Measurements from ENCODE around the gene MCOLN3.

The MCOLN3 gene, protein sequence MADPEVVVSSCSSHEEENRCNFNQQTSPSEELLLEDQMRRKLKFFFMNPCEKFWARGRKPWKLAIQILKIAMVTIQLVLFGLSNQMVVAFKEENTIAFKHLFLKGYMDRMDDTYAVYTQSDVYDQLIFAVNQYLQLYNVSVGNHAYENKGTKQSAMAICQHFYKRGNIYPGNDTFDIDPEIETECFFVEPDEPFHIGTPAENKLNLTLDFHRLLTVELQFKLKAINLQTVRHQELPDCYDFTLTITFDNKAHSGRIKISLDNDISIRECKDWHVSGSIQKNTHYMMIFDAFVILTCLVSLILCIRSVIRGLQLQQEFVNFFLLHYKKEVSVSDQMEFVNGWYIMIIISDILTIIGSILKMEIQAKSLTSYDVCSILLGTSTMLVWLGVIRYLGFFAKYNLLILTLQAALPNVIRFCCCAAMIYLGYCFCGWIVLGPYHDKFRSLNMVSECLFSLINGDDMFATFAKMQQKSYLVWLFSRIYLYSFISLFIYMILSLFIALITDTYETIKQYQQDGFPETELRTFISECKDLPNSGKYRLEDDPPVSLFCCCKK

DNA sequence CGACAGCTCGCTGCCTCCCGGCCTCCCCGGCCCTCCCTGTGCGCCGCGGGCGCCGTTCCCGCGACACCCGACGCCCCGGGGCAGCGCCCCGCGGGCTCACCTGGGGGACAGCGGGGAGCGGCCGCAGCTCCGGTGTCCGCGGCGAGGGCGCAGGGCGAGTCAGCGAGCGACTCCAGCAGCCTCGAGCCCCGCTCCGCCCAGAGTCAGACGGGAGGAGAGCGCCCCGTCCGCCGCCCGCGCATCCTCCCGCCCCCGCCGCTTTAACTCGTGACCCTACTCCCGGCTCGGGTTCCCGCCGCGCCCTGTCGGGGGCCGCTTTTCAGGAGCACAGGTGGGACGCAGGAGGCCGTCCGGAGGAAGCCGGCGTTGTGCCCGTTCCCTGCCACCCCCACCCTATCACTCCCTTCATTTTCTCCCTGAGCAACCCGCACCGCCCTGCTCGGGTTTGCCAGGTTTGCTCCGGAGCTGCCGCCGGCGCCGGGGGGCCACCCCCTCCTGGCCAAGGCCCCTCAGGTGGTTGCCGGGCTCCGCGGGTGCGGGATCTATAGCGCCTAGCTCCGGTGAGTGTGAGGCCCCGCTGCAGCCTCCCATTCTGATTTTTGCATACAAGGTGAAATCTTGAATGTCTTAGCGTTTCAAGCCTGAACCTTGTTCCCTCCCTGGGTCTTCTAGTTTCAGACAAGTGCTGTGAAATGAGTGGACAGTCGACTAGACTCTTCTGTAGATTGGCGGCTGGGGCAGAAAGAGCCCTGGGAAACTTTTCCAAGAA, at the start of gene MCOLN3:
Gene MCOLN3, minus strand, starts transcription at position 205 of the 769 bp plus-strand sequence. CDS start 3,140 bp downstream, outside the sequence.
- peak; percentile 41 to 82 for DNase-seq

DNA sequence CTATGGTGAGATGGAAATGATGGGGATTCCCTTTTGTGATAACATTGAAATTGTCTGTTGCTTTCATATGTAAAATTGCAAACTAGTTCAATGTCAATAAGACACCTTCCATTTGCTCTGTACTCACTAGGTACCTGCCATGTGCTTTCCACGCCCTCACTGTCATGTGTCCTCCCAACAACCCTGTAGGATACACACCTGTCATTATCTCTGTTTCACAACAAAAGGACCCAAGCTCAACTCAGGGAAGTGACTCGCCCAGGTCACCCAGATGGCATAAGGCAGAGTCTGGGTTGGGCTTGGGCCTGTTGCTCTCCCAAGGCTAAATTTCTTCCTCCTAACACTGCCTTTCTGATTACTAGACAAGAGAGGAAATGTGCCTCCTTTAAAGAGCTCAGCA, 45.3 kb upstream of the MCOLN3 start:
- DNase-seq = no peak

DNA sequence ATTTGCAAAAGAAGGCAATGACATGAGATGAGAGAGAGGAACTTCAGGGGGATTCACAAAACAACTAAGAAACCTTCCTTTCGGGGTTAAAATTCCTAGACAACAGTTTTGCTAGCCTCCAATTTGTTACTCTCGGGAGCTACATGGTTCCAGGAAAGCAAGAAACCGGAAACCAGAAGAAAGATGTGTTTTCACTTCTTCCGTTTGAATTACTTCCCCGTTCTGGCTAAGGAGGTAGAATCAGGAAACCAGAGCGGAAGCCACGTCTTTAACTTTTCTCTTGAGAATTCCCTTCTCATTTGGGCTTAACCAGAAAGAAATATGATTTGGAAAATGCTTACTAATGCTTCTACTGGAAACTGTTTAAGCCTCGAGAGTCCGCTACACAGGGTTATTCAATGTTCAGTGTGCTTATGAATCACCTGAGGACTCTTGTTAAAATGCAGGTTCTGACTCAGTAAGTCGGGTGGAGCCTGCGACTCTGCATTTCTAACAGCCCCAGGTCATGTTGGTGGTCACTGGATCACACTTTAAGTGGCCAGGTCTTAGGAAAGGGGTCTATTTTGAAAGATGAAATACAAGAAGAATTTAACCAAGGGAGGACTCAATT, 43.5 kb upstream of the MCOLN3 start:
- no peak for DNase-seq

DNA sequence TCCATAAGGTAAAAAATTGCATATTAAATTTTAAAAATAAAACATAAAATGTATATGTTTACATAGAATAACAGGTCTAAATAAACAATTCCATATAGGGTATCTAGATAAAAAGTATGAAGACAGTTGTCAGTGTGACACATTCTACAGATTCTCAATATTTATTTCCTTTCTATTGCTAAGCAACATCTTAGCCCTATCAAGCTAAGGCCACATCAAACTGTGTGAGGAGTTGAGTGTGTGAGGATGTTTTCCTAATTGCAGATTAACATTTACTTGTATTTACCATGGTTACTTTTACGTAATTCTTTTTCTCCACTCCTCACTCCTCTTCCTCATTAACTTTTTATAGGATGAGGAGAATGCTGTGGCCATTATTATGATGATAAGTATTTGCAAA, 41.9 kb upstream of the MCOLN3 start:
- DNase-seq = no peak

DNA sequence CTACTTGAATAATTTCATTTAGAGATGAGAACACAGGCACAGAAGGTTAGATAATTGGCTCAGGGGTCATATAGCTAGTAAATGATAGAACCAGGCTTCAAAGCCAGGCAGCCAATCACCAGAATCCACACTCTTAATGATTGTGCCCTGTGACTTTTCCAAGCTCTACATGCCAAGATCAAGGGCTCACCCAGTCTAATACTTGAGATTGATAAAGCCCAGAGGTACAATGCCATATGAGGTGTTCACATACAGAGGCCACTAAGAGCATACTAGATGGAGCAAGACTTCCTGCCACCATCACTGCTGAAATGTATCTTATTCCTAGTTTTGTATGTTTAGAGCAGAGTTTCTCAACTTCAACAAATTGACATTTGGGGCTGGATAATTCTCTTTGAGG, 40.9 kb upstream of the MCOLN3 start:
- no peak for DNase-seq

DNA sequence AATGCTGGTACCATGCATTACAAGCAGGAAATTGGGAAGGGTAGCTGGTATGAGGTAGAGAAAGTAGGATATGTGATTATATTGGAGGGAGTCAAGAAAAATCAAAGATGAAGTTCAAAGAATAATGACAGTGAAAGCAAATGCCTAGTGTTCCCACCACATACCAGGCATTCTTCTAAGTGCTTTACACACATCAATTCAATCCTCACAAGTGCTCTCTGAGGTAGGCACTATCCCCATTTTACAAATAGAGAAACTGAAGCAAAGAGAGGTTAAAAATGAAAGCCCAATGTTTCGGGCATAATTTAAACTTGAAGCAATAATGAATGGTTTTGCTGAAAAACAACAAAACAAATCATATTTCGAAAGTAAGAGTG, 40.1 kb upstream of the MCOLN3 start:
- no peak for DNase-seq

DNA sequence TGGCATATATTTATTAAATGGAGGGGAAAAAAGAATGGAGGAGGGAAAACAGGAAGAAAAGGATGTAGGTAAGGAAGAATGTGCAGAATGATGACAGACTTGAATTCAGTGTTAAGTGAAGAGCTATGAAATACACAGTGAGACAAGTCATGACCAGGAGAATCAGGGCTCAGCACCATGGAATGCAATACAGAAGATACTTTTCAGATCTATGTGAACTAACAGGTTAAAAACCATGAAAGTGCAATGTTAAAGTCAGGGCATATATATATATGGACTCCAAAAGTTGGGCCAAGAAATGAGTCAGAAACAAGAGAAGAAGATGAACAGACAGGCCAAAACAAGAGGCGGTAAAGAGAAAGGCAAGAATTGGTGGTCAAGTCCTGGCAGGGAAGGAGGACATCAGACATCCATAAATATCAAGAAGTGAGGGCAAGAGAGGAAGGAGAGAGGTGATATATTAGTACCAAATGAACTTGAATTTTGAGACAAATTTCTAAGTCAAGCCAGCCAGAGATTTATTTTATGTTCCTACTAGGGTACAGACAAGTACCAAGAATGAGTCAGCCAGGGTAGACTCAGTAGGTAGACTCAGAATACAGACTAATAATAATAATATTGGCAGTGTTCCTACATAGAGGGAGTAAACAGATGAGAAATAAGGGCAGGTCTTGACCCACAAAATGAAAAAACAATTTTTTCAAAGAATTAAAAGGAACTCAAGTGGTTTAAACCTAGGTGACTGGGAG, 39.5 kb upstream of the MCOLN3 start:
- no peak for DNase-seq

DNA sequence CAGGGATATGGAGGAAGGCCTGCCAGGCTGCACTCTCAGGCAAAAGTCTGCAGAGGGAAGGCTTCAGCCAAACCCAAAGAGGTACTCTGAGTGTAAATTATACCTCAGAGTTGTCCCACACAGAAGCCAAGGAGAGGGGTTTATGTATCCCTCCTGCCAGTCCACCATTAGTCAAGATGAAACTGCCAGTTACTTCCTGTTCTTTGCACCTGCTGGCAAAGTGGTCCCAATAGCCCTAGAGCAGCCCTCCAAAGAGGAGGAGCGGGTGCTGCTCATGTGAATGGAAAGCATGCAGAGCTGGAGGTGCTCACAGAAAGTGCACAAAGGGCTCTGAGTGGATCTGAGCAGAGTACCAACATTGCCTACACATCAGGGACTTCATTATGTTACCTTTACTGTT, 37.1 kb upstream of the MCOLN3 start:
- DNase-seq = no peak

DNA sequence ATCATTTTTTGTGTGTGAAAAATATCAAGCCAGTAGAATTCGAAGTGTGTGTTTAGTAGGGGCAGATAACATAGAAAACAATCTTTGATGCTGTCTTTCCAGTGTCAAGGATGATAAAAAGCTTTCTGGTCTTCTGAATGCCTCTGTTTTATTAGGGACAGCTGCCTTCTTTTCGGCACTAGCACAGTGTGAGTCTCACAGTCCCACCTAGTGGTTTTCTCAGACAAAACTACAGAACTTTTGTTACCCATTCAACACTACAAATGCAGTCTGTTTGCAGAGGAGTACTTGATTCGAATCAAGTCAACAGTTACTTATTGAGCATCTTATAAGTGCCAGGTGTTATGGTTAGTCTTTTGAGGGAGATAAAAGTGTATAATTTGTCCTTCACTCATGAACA, 30.6 kb upstream of the MCOLN3 start:
- peak in 1 of 2 experiments; percentile 2 for DNase-seq

DNA sequence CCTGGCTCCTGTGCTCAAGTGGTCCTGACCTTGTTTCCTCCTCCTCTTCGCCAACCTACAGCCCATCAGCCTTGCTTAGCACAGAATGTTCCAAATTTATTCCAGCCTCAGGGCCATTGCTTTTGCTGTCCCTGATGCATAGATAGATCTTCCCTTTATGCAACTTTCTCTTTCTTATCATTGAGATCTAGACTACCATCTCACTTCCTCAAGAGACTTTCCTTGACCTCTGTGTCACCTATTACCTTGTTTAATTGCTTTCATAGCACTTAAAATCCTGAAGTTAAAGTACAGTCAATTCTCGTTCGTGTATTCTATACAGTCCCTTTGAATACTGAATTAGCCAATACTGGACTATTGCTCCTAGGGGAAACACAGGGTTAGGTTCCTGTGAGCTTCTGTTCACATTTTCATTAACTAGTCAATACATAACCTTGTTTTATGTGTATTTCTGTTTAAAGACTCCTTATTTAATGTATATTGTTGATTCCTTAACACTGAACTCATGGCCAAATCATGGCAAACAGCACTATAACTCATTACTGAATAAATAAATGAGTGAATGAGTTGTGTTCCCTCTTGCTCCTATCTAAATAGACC, 26.2 kb upstream of the MCOLN3 start:
- no peak for DNase-seq

DNA sequence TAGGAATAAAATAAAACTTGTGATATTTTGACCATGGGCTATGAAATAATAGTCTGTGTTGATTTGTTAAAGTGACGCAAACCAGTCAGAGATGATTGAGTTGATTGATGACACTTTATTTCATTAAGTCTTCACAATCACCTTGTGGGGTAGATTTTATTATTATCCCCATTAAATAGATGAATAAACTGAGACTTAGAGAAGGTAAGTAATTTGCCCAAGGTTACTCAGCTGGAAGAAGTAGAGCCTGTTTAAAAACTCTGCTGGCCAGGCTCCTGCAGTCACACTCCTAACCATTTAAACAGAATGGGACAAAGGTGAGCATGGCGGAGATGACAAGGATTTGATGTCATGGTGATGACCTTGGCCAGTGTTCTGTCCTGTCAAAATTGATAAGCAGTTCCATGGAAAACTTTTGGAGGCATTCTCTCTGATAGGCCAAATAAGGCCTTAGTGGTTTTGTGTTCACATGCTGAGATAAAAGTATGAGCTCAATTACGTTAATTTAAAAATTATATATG, 22.7 kb upstream of the MCOLN3 start:
- DNase-seq = no peak

DNA sequence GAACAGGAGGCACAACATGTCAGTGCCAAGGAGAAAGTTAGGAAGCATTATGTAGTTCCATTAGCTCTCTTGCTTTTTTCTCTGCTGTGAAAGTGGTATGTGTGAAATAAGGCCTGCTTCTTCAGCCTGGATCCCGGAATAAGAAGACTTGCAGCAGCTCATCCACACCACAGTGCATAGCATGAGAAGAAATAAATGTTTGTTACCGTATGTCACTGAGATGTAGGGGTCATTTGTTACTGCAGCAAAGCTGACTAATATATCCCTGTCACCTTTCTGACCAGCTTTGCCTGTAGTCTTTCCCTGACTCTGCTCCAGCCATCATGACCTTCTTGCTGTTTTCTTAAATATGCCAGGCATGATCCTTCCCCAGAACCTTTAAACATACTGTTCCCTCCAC, 20.5 kb upstream of the MCOLN3 start:
- no peak for DNase-seq

DNA sequence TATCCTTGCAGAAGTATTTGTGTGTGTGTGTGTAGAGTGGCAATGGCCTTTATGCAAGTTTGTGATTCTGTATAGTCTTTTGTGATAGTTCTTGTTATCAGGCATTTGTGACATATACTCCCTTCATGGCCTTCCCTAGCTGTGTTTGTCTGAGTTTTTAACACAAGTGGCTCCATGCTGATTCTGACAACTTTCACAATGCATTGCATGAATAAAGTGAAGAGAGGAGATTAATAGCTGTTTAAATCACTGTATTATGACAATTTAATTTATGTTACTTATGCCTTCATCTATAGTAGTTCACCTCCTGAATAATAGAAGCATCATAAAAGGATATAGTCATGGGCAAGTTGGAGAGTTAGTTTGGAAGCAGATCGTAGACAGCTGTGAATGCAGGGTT, 17.2 kb upstream of the MCOLN3 start:
- DNase-seq = no peak

DNA sequence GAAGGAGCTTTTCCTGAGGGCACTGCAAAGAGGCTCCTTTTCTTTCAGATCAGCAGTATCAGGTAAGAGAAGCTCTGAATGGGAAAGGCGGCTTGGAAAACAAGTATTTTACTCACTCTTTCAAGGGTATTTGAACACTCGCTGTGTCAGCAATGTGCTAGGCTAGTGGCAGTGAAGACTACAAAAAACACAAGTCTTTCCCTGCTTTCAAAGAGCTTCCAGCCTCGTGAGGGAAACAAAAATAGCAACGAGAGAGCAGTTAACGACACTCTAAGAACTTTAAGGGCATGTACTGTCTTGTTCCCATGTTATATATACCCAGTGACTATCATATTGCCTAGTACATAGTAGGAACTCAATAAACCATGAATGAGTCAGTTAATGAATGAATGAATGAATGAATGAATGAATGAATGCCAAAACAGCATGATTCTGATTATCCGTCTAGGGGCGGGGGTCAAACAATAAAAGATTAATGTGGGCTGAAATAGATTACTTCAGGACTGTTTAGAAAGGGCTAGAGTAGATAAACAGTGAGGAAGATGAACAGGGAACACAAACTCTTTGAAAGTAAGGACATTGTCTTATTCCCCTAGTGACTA, 14.2 kb upstream of the MCOLN3 start:
- DNase-seq = no peak

DNA sequence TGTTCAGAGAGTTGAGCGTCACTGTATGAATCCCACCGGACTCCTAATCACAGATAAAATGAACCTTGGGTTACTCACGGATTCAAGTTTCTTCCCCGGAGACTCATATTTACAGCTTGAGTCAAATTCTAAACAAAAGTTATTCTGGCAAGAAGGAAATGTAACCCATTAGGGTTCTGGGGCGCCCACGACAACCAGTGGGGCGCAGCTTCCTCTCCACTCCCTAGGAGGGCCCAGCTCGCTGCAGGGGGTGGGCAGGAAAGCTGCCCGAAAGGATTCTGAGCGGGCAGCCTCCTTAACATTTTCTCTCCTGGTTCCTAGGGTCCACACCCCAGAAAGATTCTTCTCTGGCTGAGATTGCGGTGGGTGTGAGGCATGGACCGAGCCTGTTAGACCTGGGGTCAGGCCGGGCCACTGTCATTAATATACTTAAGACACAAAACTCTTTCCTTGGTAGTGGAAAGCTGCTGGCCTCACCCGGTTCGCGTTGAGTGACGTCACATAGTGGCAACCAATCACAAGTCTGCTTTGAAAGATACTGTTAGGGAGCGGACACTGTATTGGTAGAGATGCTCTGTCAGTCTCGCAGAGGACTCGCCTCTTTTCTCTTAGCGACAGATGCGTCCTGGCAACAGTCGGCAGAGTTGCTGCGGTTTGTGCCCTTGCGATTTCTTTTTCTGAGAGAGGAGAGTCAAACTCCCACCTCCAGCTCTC, 13.6 kb upstream of the MCOLN3 start:
- DNase-seq = peak; percentile 90 to 94

DNA sequence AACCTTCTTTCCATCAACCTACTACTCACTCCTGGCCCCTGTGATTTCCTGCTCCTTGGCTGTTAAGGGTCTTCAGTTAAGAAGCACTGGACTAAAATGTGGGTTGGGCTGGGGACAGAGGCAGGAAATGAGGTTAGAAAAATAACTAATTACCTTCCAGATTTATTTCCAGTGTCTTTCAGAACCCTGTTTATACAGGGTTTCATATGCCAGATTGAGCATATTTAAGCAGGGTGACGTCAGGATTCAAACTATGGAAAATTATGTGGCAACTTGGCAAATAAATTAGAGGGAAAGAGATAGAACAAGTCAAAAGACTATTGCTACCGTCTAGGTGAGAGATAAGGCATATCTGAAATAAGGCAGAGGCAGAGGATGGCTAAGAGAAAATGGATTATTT, 11.7 kb upstream of the MCOLN3 start:
- no peak for DNase-seq

DNA sequence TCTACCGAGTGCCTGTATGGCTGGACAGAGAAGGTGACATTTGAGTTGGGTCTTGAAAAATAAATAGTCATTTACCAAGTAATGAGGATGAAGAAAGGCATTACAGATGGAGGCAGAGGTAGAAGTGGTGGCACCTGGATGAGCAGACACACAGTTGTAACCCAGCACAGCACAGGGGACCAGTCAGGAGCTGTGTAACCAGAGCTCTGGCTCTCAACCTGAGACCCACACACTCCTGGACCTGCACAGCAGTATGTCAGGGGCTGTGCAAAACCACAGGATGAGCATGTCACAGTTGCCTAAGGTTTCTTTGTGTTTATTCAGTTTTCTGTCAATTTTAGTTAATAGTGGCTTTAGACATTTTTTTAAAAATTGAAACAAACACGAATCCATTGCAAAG, 11.3 kb upstream of the MCOLN3 start:
- no peak for DNase-seq

DNA sequence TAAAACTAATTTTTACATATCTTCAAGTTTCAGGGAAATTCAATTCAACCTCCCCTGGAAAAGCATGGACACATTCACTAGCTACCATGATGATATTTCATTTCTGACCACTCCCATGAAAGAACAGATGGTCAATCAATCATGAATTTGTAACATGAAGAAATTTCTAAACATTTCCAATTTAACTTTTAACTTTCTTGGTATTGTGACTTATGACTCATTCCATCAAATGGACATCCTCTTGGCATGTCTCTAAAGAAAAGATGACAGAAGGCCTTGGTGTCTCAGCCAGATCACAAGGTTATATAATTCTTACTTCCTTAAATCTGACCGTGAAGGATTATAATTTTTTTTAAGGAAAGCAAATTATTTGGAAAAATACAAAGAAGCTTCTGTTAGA, 10.5 kb upstream of the MCOLN3 start:
- DNase-seq = no peak

DNA sequence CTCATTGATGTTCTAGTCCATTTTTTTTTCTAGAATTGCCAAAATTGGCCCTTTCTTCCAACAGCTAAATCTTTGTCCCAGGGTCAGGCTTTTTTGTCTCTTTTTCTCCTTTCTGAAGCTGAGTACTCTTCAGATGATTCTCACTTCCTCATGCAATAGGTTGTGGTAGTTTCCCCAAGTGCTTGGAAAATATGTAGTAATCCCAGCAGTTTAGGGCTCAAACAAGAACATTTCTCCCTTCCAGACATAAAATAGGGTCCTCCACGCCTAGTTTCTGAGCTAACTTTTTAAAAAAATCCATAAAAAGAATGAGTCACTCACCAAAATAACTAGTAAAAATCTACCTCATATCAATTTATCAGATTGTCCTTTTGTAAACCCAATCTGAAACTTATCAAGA, 10.0 kb upstream of the MCOLN3 start:
- DNase-seq = no peak

DNA sequence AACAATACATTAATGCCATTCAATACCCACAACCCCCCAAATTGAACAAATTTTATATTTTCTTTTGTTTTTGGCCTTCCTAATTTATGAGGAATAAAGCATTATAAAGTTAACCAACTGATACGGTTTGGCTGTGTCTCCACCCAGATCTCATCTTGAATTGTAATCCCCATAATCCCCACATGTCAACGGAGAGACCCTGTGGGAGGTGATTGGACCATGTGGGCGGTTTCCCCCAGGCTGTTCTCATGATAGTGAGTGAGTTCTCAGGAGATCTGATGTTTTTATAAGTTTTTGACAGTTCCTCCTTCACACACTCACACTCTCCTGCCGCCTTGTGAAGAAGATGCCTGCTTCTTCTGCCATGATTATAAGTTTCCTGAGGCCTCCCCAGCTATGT, 6.4 kb upstream of the MCOLN3 start:
- DNase-seq = no peak

DNA sequence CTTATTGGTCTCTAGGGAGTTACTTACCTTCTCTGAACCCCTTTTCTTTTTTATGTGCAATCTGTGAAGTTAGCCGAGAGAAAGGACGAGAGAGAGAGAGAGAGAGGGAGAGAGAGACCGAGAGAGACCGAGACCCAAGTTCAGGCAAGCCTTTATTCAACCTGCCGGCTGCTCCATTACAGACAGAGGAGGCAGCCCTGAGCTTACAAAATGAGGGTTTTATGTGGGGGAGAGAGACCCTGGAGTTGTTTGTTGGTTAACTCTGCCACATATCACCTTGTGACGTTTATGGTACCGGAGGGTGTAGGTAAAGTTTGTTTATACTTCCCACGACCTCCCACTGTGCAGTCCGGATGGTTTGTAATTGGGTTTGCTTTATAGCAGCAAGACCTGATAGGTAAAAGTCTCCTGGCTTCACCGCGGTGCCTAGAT, 1.5 kb upstream of the MCOLN3 start:
- DNase-seq = no peak

Data from NCI-H526 (cell line).